ENCODE results near the gene COL5A1.

COL5A1 gene

GRCh38 chr9:134775081-134775951 lies 133.7 kb downstream of the COL5A1 start:
- DNase-seq: no peak

- DNase-seq: no peak
Observed at GRCh38 chr9:134776080-134776796, 134.6 kb downstream of the COL5A1 start.

- DNase-seq: no peak
Observed at GRCh38 chr9:134777153-134777552, 135.6 kb downstream of the COL5A1 start.

- DNase-seq: no peak
Observed at GRCh38 chr9:134778156-134778555, 136.6 kb downstream of the COL5A1 start.

- peak; percentile 3 to 37 for DNase-seq
Observed at GRCh38 chr9:134778841-134779411, 137.3 kb downstream of the COL5A1 start.

GRCh38 chr9:134779640-134780039 lies 138.0 kb downstream of the COL5A1 start:
- DNase-seq: no peak

GRCh38 chr9:134781591-134782302 lies 140.1 kb downstream of the COL5A1 start:
- peak in 1 of 2 donors; percentile 7 for DNase-seq

- no peak for DNase-seq
Observed at GRCh38 chr9:134782921-134783698, 141.5 kb downstream of the COL5A1 start.

GRCh38 chr9:134783699-134784039 lies 142.1 kb downstream of the COL5A1 start:
- no peak for DNase-seq

- DNase-seq: no peak
Observed at GRCh38 chr9:134784577-134785305, 143.1 kb downstream of the COL5A1 start.

GRCh38 chr9:134785325-134786108 lies 143.9 kb downstream of the COL5A1 start:
- no peak for DNase-seq

- no peak for DNase-seq
Observed at GRCh38 chr9:134787601-134788531, 146.3 kb downstream of the COL5A1 start.

GRCh38 chr9:134789168-134789567 lies 147.6 kb downstream of the COL5A1 start:
- no peak for DNase-seq

GRCh38 chr9:134791009-134791408 lies 149.4 kb downstream of the COL5A1 start:
- no peak for DNase-seq

GRCh38 chr9:134792627-134793026 lies 151.0 kb downstream of the COL5A1 start:
- no peak for DNase-seq

GRCh38 chr9:134793288-134794188 lies 151.9 kb downstream of the COL5A1 start:
- no peak for DNase-seq

- DNase-seq: no peak
Observed at GRCh38 chr9:134794663-134795370, 153.2 kb downstream of the COL5A1 start.

GRCh38 chr9:134795446-134795845 lies 153.8 kb downstream of the COL5A1 start:
- no peak for DNase-seq
